ENCODE measurements around the gene BCAR1. TPM values are rescaled to one million over a fixed set of nuclear protein-coding genes. Genes with fewer than 3 reads are reported as not detected.

The BCAR1 gene
- total and polyA plus RNA-seq, 2 of the 13 experiments (the other 11 are each of a cell fraction or from before 2014, with no cell fraction given), result 48.1 to 51.7 TPM

- TF ChIP-seq, protein P1, sequence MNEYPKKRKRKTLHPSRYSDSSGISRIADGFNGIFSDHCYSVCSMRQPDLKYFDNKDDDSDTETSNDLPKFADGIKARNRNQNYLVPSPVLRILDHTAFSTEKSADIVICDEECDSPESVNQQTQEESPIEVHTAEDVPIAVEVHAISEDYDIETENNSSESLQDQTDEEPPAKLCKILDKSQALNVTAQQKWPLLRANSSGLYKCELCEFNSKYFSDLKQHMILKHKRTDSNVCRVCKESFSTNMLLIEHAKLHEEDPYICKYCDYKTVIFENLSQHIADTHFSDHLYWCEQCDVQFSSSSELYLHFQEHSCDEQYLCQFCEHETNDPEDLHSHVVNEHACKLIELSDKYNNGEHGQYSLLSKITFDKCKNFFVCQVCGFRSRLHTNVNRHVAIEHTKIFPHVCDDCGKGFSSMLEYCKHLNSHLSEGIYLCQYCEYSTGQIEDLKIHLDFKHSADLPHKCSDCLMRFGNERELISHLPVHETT (CRISPR knock-in tag; conservative IDR thresholded peaks at IDR 0.05), result peak; percentile 82; the same call in 1 of the 2 replicates
- TF ChIP-seq ZFP36L1 (CRISPR knock-in tag; IDR thresholded peaks at IDR 0.05) (no peak; the same call in 1 of the 2 replicates), ZNF780A (CRISPR knock-in tag; IDR thresholded peaks at IDR 0.05) (no peak), SYNCRIP (IDR thresholded peaks at IDR 0.05; ENCODE audit: insufficient read depth, low read depth, low read length) (no peak), SOX13 (IDR thresholded peaks at IDR 0.05) (no peak), SOX13 (CRISPR knock-in tag; conservative IDR thresholded peaks at IDR 0.05 in 1 of 2, IDR thresholded peaks at IDR 0.05 in 1 of 2) (peak in 1 of 2 experiments; percentile 81; a peak in 2 of 4 replicates), ZBTB7A (CRISPR knock-in tag; IDR thresholded peaks at IDR 0.05) (peak; percentile 99), ZNF460 (CRISPR knock-in tag; IDR thresholded peaks at IDR 0.05; ENCODE audit: borderline replicate concordance) (peak; percentile 69; the same call in 1 of the 2 replicates), SOX5 (CRISPR knock-in tag; IDR thresholded peaks at IDR 0.05; ENCODE audit: borderline replicate concordance) (peak; percentile 83; the same call in 1 of the 2 replicates), ZNF180 (CRISPR knock-in tag; IDR thresholded peaks at IDR 0.05; ENCODE audit: borderline replicate concordance, low read depth) (no peak), KDM2A (CRISPR knock-in tag; IDR thresholded peaks at IDR 0.05; ENCODE audit: borderline replicate concordance, low read depth) (peak; percentile 94; the same call in 1 of the 2 replicates), ERF (CRISPR knock-in tag; IDR thresholded peaks at IDR 0.05) (peak; percentile 99), ZFP62 (CRISPR knock-in tag; IDR thresholded peaks at IDR 0.05) (no peak), SRSF1 (optimal IDR thresholded peaks at IDR 0.05; ENCODE audit: low read depth, low read length) (peak; percentile 98), ZNF431 (CRISPR knock-in tag; IDR thresholded peaks at IDR 0.05; ENCODE audit: borderline replicate concordance, low read depth) (peak; percentile 97; the same call in 1 of the 2 replicates), ZBTB25 (CRISPR knock-in tag; IDR thresholded peaks at IDR 0.05) (peak; percentile 79), ZNF530 (CRISPR knock-in tag; IDR thresholded peaks at IDR 0.05; ENCODE audit: low read depth) (no peak), BRCA1 (CRISPR knock-in tag; IDR thresholded peaks at IDR 0.05) (peak; percentile 66; the same call in 1 of the 2 replicates), ZNF580 (CRISPR knock-in tag; IDR thresholded peaks at IDR 0.05; ENCODE audit: borderline replicate concordance, low read depth) (peak; percentile 91; the same call in 1 of the 2 replicates), SETDB1 (CRISPR knock-in tag; IDR thresholded peaks at IDR 0.05; ENCODE audit: borderline replicate concordance) (no peak), XRCC5 (optimal IDR thresholded peaks at IDR 0.05; ENCODE audit: low read length) (peak; percentile 98)
- TF ChIP-seq, protein P2, sequence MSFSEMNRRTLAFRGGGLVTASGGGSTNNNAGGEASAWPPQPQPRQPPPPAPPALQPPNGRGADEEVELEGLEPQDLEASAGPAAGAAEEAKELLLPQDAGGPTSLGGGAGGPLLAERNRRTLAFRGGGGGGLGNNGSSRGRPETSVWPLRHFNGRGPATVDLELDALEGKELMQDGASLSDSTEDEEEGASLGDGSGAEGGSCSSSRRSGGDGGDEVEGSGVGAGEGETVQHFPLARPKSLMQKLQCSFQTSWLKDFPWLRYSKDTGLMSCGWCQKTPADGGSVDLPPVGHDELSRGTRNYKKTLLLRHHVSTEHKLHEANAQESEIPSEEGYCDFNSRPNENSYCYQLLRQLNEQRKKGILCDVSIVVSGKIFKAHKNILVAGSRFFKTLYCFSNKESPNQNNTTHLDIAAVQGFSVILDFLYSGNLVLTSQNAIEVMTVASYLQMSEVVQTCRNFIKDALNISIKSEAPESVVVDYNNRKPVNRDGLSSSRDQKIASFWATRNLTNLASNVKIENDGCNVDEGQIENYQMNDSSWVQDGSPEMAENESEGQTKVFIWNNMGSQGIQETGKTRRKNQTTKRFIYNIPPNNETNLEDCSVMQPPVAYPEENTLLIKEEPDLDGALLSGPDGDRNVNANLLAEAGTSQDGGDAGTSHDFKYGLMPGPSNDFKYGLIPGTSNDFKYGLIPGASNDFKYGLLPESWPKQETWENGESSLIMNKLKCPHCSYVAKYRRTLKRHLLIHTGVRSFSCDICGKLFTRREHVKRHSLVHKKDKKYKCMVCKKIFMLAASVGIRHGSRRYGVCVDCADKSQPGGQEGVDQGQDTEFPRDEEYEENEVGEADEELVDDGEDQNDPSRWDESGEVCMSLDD (CRISPR knock-in tag; IDR thresholded peaks at IDR 0.05; ENCODE audit: borderline replicate concordance), result peak; percentile 94
Observed at GRCh38 chr16:75244844-75245758, 6.3 kb downstream of the BCAR1 start (continued).

Data from HepG2 (cell line).